GM12801 (cell line): ENCODE measurements around the gene MGAT2.

Experiments used
- TF ChIP-seq, protein P1 (sequence below): IDR thresholded peaks from one replicate; pipeline ENCODE4 v1.5.1; 2011; ENCODE audit warnings: control low read depth; ENCODE audit not compliant: insufficient read length; ENCODE audit errors: extremely low read depth

Gene MGAT2

GRCh38 chr14:49620182-49621113 lies at the start of gene MGAT2, which contains the start of gene RPL36AL:
MGAT2 (plus strand) TSS chr14:49620799; CDS start chr14:49621269, 470 bp downstream.
RPL36AL (minus strand) TSS chr14:49620626; CDS start chr14:49619104, 1,522 bp downstream.
- TF ChIP-seq, protein P1, sequence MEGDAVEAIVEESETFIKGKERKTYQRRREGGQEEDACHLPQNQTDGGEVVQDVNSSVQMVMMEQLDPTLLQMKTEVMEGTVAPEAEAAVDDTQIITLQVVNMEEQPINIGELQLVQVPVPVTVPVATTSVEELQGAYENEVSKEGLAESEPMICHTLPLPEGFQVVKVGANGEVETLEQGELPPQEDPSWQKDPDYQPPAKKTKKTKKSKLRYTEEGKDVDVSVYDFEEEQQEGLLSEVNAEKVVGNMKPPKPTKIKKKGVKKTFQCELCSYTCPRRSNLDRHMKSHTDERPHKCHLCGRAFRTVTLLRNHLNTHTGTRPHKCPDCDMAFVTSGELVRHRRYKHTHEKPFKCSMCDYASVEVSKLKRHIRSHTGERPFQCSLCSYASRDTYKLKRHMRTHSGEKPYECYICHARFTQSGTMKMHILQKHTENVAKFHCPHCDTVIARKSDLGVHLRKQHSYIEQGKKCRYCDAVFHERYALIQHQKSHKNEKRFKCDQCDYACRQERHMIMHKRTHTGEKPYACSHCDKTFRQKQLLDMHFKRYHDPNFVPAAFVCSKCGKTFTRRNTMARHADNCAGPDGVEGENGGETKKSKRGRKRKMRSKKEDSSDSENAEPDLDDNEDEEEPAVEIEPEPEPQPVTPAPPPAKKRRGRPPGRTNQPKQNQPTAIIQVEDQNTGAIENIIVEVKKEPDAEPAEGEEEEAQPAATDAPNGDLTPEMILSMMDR: no peak

GRCh38 chr14:49574038-49574437 lies 46.6 kb upstream of the MGAT2 start:
- TF ChIP-seq, protein P1: no peak

- TF ChIP-seq, protein P1: no peak
Observed at GRCh38 chr14:49578141-49578540, 42.5 kb upstream of the MGAT2 start.

DNA sequence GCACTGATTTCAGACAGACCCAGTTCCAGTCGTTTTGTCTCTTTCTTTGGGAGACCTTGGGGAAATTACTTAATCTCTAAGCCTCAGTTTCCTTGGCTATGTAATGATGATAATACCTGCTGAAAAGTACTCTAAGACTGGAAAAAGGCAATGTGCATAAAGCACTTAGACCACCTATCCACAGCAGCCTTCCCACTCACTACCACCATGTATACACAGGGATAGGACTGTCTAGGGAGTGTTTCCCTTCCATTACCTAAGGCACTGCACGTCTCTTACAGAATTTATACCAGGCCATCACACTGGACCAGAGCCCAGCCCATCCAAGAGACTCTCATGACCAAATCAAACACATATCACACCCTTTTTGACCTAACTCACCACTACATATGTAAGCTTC lies 40.8 kb upstream of the MGAT2 start:
- TF ChIP-seq, protein P1: no peak

- TF ChIP-seq, protein P1: no peak
Observed at GRCh38 chr14:49581209-49582112, 39.1 kb upstream of the MGAT2 start.

- TF ChIP-seq, protein P1: no peak
Observed at GRCh38 chr14:49582113-49582977, 38.3 kb upstream of the MGAT2 start.
